Muscle of back (tissue), 13 donors: Measurements from ENCODE around the gene CAMTA1. TPM values are rescaled to one million over a fixed set of nuclear protein-coding genes. Genes with fewer than 3 reads are reported as not detected.

Experiments
- DNase-seq, 3 donors: peaks; one replicate each; pipeline versions ENCODE4 v3.0.0 to v3.0.0-alpha.2; 2013
- long read RNA-seq, 9 donors: transcript quantifications; one replicate each; lab custom pipeline, GENCODE V29; 2026
- polyA plus RNA-seq, 10 donors: library from polyadenylated mRNA; unstranded; fragments of 120-200 nt; gene quantifications; one replicate each; pipeline ENCODE4 v1.2.1, GENCODE V29; 2013; ENCODE audit not compliant: insufficient read length in 10 of 10

The CAMTA1 gene
- 10 to 100 TPM; 36.4 to 49.7 (median 44.0) TPM for polyA plus RNA-seq
- long read RNA-seq, donor 1, transcript CAMTA1-213 (3 exons, 538 nt): minor isoform, 10 of 47 reads
- long read RNA-seq, donor 1, transcript CAMTA1-208 (4 exons, 567 nt): major isoform, 35 of 47 reads
- long read RNA-seq, donor 1, partial matches to known transcripts: 0 of 47 reads
- long read RNA-seq, donor 1, other reads (novel, unspliced or antisense): 0 of 47 reads
- long read RNA-seq, donor 2, transcript CAMTA1-213 (3 exons, 538 nt): minor isoform, 12 of 49 reads
- long read RNA-seq, donor 2, transcript CAMTA1-208 (4 exons, 567 nt): major isoform, 33 of 49 reads
- long read RNA-seq, donor 2, partial matches to known transcripts: 0 of 49 reads
- long read RNA-seq, donor 2, other reads (novel, unspliced or antisense): 0 of 49 reads
- long read RNA-seq, donor 3: 0 reads
- long read RNA-seq, donor 4, transcript CAMTA1-213 (3 exons, 538 nt): minor isoform, 5 of 40 reads
- long read RNA-seq, donor 4, transcript CAMTA1-208 (4 exons, 567 nt): major isoform, 28 of 40 reads
- long read RNA-seq, donor 4, partial matches to known transcripts: 0 of 40 reads
- long read RNA-seq, donor 4, other reads (novel, unspliced or antisense): 0 of 40 reads
- long read RNA-seq, donor 5, transcript CAMTA1-208 (4 exons, 567 nt): major isoform, 45 of 70 reads
- long read RNA-seq, donor 5, transcript CAMTA1-213 (3 exons, 538 nt): minor isoform, 14 of 70 reads
- long read RNA-seq, donor 5, partial matches to known transcripts: 6 of 70 reads
- long read RNA-seq, donor 5, other reads (novel, unspliced or antisense): 0 of 70 reads
- long read RNA-seq, donor 6, transcript CAMTA1-202 (5 exons, 431 nt): minor isoform, 5 of 52 reads
- long read RNA-seq, donor 6, transcript CAMTA1-208 (4 exons, 567 nt): major isoform, 39 of 52 reads
- long read RNA-seq, donor 6, transcript CAMTA1-213 (3 exons, 538 nt): minor isoform, 7 of 52 reads
- long read RNA-seq, donor 6, partial matches to known transcripts: 0 of 52 reads
- long read RNA-seq, donor 6, other reads (novel, unspliced or antisense): 0 of 52 reads
- long read RNA-seq, donor 7, transcript CAMTA1-213 (3 exons, 538 nt): minor isoform, 8 of 28 reads
- long read RNA-seq, donor 7, transcript CAMTA1-208 (4 exons, 567 nt): major isoform, 17 of 28 reads
- long read RNA-seq, donor 7, partial matches to known transcripts: 0 of 28 reads
- long read RNA-seq, donor 7, other reads (novel, unspliced or antisense): 0 of 28 reads
- long read RNA-seq, donor 8, transcript CAMTA1-208 (4 exons, 567 nt): major isoform, 37 of 51 reads
- long read RNA-seq, donor 8, transcript CAMTA1-213 (3 exons, 538 nt): minor isoform, 10 of 51 reads
- long read RNA-seq, donor 8, partial matches to known transcripts: 0 of 51 reads
- long read RNA-seq, donor 8, other reads (novel, unspliced or antisense): 0 of 51 reads
- long read RNA-seq, donor 9, transcript CAMTA1-208 (4 exons, 567 nt): major isoform, 12 of 13 reads
- long read RNA-seq, donor 9, partial matches to known transcripts: 0 of 13 reads
- long read RNA-seq, donor 9, other reads (novel, unspliced or antisense): 0 of 13 reads

DNA sequence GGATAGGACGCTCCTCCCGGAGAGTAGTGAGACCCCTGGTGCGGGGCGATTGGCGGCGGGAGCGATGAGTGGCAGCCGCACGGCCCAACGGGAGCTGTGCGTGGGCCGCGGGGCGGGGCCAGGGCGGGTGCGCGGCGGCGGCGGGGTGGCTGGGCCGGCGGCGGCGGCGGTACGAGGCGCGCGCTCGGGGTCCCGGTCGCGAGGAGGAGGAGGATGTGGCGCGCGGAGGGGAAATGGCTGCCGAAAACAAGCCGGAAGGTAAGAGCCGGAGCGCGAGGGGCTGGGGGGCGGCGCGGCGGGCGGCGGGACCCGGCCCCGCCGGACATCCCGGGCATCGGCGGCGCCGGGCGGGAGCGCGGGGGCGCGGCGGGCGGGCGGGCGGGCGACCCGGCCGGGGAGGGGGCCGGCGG is at the start of gene CAMTA1:
CAMTA1 (plus strand) TSS at position 137 of the 410 bp plus-strand sequence; CDS start at position 214, 77 bp downstream.
- no peak for DNase-seq

- DNase-seq: no peak
These were observed 46.1 kb upstream of the CAMTA1 start for GRCh38 chr1:6738987-6739676.

- peak in 1 of 3 donors; percentile 26 for DNase-seq
These were observed 42.5 kb upstream of the CAMTA1 start for GRCh38 chr1:6742676-6743188.

DNA sequence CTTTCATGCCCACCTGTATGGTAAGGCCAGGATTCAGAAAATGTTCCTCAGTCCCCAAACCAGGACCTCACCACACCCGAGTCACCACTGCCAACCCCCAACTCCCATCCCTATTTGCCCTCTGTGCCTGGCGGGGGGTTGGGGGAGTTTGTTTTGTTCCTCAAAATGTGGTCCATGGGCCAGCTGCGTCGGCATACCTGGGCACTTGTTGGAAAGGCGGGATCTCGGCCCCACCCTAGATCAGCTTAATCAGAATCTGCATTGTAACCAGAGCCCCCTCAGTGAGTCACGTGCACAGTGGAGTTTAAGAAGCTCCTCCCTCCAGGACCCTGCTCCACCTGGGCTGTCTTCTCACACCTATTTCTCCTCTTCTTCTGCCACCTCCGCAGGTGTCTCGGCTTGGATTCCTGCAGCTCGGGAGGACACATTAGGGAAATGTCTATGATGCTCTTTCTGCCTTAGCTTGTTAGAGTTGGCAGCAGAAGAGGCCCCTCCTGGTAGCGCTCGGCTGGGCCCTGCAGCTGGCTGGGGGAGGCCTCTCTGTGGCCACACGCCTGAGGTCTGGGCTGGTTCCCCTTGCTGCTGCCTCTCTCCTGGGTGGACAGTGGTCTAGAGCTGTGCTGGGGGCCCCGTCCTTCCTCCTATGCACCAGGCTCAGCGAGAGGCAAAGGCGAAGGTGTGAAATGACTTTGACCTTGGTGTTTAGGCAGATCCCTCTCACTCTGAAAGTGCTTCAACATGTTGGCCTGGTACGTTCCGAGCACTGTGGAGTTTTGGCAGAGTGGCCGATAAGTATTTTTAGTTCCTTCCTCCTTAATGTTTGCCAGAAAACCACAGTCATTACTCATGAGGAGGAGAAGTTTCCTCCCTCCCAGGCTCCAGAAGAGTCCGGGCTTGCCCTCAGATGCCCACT is 41.8 kb upstream of the CAMTA1 start:
- DNase-seq: peak; percentile 62 to 80 (median 66)

GRCh38 chr1:6745073-6745472 is 40.2 kb upstream of the CAMTA1 start:
- DNase-seq: no peak

GRCh38 chr1:6747674-6748073 is 37.6 kb upstream of the CAMTA1 start:
- DNase-seq: no peak

- DNase-seq: no peak
These were observed 34.8 kb upstream of the CAMTA1 start for GRCh38 chr1:6750490-6750889.

GRCh38 chr1:6753320-6754140 is 31.7 kb upstream of the CAMTA1 start:
- no peak for DNase-seq

DNA sequence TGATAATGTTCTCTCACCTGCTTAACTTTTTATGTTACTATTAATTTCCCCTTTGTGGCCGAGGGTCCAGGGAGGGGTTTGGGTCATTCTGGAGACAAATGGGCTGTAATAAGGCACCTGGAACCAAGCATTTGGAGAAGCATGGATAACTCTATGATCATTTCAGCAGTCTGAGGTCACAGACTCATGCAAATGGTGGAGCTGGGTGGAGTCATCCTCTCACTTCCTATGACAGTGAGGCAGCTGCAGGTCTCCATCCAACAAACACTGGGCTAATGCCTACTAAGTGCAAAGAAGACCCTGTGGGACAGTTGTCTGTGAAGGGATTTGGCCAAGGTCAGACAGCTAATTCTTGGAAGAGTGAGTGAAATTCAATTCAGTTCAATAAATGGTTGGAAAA is 28.8 kb upstream of the CAMTA1 start:
- DNase-seq: no peak

- DNase-seq: no peak
These were observed 27.4 kb upstream of the CAMTA1 start for GRCh38 chr1:6757719-6758435.

GRCh38 chr1:6761196-6761737 is 24.0 kb upstream of the CAMTA1 start:
- no peak for DNase-seq

- no peak for DNase-seq
These were observed 23.2 kb upstream of the CAMTA1 start for GRCh38 chr1:6762060-6762459.

DNA sequence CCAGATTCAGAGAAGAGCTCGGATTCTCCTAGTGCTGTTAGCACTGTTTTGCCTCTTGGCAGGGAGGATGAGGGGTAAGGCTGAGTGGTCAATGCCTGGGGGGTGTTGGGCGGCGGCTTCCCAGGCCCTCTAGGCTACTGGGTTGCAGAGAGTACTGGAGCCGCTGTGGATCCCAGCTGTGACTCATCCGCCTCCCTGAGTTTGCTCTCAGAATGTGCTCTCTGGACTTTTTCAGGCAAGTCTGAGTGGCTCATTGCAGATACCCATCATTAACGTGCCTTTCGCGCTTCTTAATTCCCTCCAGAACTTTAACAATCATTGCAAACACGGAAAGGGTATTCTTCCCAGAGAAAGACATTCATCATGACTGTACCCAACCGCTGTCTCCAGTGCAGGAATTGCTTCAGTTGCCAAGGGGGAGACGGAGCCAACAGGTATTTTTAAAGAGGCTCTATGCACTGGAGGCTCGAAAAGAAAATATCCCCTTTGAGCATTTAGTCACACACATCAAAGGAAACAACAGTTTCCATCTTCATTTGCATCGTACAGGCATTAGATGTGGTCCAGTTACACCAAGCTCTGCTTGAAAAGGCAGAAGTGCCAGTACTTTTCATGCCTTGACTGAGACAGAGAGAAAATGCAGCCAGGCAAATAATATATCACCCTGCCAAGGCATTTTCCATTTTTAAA is 14.4 kb upstream of the CAMTA1 start:
- DNase-seq: peak in 1 of 3 donors; percentile 13

DNA sequence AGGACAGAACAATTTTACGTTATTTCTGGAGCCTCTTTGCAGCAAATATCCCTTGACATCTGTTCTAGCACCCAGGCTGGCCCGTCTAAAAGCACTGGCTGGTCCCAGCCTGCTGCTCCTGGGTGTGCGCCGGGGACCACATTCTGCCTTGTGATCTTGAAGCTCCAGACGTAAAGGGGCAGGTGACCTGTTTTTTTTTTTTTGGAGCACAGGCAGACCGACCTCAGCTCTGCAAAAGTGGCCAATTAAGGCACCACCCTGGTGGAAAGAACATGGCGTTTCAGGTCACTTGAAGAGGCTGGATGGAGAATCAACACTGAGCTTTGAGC is 13.8 kb upstream of the CAMTA1 start:
- DNase-seq: no peak

GRCh38 chr1:6774381-6774780 is 10.9 kb upstream of the CAMTA1 start:
- DNase-seq: no peak

DNA sequence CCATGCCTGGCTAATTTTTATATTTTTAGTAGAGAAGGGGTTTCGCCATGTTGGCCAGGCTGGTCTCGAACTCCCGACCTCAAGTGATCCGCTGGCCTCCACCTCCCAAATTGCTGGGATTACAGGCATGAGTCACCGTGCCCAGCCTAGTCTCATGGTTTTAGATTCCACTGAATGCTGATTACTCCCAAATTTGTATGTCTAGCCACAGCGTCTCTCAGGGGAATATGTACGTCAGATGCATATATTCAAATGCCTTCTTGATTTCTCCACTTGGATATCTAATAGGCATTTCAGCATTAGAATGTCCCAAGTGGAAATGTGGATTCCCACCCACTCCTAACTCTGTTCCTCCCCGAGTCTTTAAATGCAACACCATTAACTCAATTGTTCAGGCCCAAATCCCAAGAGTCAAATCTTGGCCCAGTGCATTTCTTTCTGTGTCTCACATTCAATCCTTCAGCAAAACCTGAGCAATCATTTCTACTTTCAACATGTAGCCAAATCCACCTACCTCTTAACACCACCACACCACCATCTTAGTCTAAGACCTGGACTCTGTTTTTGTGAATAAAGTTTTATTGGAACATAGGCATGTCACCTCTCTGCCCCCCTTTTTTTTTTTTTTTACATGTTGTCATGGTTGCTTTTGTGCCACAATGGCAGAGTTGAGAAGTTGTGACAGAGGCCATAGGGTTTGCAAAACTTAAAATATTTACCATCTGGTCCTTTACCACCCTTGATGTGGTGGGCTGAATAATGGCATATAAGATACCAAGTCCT is 9.8 kb upstream of the CAMTA1 start:
- no peak for DNase-seq
